PC-3 (cell line): ENCODE data around the gene ZNF841.

Source experiments
- EZH2phosphoT487 ChIP-seq: fragments of 300-600 bp; sonication (generic); IDR thresholded peaks from 2 replicates; pipeline ENCODE4 v1.6.1; 2018; ENCODE audit warnings: mild to moderate bottlenecking, antibody characterized with exemption, low read length, borderline replicate concordance
- TF ChIP-seq, protein P1 (sequence below): fragments of 300-600 bp; sonication (generic); conservative IDR thresholded peaks from 2 replicates; pipeline ENCODE4 v1.5.1; 2017; ENCODE audit warnings: antibody characterized with exemption, low read depth, mild to moderate bottlenecking, low read length

DNA sequence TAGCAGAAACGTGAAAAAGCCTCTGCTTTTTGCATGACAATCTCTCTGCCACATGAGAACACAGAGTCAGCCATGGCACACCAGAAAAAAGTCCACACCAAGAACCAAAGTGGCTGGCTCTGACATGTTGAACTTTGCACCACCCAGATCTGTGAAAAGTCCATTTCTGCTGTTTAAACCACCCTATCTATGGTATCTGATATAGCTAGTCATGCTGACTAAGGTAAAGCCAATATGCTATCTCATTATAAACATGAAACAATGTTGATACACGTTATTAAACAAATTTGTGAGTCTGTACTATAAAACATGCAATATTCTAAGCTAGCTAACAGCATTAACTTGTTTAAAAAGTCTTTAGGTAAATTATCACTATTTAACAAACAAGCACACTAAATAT lies 25.9 kb downstream of the ZNF841 start:
- TF ChIP-seq, protein P1, sequence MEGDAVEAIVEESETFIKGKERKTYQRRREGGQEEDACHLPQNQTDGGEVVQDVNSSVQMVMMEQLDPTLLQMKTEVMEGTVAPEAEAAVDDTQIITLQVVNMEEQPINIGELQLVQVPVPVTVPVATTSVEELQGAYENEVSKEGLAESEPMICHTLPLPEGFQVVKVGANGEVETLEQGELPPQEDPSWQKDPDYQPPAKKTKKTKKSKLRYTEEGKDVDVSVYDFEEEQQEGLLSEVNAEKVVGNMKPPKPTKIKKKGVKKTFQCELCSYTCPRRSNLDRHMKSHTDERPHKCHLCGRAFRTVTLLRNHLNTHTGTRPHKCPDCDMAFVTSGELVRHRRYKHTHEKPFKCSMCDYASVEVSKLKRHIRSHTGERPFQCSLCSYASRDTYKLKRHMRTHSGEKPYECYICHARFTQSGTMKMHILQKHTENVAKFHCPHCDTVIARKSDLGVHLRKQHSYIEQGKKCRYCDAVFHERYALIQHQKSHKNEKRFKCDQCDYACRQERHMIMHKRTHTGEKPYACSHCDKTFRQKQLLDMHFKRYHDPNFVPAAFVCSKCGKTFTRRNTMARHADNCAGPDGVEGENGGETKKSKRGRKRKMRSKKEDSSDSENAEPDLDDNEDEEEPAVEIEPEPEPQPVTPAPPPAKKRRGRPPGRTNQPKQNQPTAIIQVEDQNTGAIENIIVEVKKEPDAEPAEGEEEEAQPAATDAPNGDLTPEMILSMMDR: no peak
- no peak for TF ChIP-seq EZH2phosphoT487
